Iris pigment epithelial cell (primary cell): ENCODE results near the gene SLC9A9.

Experiments
- DNase-seq: peaks from one replicate; pipeline ENCODE4 v3.0.0-alpha.2; 2011; ENCODE audit warnings: low read depth

SLC9A9 gene

DNA sequence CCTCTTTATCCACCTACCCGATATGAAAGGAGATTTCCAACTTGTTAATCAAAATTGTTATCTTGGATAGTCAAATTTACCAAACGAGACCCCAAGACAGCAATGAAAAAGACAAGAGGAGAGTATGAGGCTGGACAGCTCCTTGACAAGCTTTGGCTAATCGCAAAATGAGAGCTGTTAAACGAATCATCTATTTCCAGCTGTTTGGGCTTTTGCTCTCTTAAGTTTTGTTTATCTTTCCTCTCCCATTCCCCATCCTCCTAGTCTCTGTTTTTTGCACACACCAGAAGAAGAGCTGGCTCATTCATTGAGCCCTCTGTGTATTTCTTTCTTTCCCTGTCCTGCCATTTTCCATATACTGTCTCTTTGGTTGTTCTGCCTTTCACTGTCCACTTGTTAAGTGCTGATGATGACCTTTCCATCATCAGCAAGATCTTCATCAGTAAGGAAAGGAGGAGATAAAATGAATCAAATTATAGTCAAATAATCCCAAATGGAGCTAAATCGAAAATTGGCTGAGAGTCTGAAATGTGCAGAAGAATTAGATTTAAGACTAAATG is 161.6 kb downstream of the SLC9A9 start:
- no peak for DNase-seq

DNA sequence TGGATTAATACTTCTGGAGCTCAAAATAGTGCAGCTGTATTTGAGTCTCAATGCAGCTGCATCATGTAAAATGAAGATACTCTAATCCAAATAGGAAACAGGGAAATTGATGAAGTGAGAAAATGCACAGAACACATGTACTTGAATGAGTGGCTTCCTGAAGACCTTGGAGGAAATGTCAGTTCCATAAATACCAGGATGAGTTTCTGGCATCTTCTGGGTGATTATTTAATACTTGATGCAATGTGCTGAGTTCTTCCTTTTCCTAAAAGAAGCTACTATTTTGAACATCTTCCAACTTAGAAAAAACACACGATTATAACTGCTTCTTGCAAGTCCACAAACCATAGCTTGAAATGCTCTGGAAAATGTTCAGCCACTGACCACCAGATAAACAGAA is 162.8 kb downstream of the SLC9A9 start:
- DNase-seq, result no peak

DNA sequence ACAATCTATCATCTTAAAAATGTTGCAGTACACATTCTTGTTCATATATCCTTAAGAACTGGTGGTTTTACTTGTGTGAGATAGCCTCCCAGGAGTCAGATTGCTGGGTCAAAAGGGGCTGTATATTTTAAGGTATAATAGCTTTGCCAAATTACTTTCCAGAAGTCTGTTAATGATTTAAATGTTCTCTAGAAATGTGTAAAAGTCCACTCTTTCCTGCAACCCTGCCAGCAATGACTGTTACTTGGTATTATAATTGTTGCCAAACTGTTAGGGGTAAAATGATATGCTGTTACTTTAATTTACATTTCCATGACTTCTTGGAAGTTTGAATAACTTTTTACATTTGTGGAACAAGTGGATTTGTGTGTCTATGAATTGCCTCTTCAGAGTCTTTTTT is 170.8 kb downstream of the SLC9A9 start:
- DNase-seq, result no peak

DNA sequence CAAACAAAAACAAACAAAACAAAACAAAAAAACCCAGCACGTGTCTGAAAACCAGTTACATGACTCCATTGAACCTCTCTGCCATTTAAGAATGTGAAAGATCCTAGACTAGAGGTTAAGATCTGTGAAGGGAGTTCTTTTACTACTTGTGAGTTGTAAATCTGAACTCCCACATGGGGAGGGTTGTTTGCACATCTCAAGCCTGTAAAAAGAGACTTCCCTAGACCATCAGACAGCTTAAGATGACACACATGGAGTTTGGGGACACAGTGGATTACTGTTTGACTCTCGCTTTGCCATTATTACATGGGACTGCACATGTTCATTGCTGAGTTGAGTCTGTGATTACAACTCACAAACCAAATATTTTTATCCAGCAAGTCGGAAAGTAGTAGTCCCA is 171.5 kb downstream of the SLC9A9 start:
- DNase-seq, result no peak

DNA sequence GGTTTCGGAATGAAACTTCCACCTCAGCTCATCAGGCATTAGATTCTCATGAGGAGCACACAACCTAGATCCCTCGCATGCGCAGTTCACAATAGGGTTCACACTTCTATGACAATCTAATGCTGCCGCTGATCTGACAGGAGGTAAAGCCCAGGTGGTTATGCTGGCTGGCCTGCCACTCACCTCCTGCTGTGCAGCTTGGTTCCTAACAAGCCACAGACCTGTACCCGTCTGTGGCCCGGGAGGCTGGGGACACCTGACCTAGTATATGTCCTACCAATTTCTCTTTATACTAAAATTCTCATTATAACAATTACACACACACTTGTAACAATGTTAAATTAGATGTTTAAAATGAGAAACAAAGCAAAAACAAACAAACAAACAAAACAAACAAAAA is 172.2 kb downstream of the SLC9A9 start:
- no peak for DNase-seq

DNA sequence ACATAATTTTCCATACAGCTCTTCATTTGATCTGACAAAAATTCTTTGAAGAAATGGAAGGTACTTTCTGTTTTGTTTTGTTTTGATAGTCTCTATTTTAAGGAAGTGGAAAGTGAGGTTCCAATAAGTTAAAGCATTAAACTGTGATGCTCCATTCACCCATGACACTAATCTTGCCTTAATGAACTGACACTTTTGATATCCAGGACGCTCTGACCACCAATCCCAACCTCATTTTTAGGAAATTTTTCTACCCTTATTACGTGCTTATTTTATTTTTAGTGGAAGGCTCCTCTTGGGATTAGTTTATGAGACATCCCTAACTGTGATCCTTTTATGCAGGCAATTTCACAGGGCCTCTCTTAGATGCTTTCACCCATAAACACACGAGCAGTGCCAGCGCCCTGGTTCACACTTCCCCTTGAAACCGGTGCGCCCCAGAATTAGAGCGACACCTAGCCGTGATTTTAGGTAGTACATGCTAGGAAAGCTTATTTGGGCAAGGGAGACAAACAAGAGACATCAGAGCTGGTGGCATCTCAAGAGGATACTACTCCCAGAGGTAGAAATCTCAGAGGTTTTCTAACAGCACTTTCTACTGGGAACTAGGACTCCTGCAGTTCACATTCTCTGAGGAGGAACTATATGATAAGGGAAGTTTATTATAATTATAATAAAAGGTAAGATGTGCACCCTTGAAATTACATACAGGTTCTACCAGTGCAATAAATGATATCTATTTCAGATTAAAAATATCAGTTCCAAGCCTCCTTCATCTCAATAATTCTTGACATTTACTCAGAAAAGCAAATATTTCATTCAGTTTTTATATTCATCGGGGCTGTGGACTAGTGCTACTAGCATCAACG is 173.9 kb downstream of the SLC9A9 start:
- peak; percentile 67 for DNase-seq

DNA sequence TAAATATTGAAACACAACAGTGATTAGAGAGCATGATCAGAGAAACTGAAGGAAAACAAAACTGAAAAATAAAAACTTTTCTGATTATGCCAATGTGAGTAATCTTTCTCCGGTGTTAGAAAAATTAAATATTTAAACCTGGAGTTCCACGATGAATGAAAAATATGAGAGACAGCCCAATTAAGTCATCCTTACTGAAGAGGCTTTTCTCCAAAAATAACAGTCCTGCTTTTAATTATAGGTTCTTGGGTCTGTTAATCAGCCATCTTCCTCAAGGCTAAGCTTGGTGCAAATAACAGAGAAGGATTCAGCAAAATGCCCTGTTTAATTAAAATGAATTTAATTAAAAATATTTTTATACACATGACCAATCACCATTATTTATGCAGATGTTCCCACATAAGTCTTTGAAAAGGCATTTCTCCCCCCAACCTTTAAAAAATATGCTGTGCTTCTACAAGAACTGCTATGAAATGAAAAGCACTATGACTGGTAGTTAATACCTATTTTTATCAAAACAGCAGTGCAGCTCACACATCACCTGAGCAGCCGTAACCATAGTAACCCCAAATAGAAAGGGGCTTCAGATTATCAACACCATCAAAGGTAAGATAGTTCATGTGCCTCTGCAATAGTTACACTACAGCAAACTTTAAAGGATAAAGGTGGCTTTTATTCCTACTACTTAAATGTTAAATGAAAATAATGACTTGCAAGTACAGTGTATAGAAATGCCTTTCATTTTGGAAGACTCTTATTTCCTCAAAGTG is 175.7 kb downstream of the SLC9A9 start:
- DNase-seq, result no peak

DNA sequence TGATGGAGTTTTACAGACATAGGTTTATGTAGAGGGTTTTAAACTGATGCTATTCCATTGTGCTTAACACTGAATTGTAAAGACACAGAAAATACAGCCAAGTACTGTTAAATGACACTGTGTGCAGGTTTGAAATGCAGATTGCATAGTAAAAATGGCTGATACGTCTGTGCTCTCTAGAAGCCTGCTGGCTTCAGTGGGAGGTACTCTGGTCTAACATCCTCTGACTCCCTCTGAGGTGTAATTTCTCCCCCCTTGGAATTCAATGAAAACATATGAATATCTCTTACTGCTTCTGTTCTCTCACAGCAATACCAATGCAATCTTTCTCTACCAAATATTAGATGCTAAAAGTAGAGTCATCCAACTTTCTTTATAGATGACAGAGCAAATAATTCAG is 176.6 kb downstream of the SLC9A9 start:
- no peak for DNase-seq

DNA sequence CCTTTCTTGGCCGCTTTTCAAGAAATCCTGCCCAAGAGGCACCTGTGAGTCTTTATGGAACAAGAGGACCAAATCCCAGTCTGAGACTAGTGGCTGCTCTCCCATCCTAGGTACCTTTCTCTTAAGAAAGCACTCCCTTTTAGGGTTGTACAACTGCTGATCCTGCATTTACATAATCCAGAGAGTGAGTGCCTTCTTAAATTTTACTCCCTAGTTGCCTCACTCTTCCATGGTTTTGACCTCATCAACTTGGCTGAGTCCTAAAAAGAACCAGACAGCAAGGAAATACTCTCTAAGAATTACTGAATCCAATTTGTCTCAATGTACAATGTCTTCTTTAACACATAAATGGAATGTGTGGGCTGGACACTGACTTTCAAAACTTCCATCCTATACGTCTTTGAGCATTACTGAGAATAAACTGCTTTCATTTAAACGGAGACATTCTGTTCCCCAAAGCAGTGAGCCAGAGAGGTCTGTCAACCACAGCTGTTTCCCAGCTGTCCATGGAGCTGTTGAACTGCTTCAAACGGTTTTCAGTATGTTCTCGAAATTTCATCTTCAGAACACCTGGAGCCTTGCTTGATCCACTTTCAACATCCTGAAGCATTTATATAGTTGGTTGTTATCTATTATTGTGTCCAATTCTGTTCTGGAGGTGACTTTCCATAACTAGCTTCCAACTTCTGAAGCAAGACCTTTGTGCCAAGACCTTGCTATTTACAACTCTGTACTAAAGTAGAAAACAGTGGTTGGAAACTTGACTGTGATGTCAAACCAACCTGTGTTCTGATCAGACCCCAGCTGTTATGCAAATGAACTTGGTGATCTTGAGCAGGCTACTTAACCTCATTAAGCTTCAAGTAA is 179.1 kb downstream of the SLC9A9 start:
- DNase-seq, result no peak

DNA sequence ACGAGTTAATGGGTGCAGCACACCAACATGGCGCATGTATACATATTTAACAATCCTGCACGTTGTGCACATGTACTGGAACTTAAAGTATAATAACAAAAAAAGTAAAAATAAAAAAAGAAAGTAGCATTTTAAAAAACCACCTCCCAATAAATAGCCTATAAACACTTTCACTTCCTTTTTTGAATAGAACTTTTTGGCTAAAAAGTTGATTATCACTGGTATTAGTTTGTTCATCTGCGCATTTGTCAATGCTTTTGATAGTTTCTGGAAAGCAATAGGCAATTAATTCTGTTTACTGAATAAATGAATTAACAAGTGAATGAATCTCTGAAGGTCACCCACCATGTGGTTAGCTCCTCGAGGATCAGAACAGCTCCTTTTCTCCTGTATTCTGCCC is 179.9 kb downstream of the SLC9A9 start:
- DNase-seq, result no peak

DNA sequence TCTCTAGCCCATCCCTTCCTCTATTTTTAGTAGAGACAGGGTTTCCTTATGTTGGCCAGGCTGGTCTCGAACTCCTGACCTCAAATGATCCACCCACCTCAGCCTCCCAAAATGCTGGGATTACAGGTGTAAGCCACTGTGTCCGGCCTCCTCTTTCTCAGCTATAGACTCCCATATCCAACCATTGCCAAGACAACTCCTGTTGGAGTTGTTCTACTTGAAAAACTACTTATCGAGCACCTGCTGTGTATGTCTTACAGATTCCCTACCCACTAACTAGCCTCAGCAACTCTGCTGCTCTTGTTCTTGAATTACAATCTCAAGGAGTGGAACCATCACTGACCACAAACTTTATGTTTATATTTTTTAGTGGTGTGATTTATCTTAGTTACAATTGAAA is 186.6 kb downstream of the SLC9A9 start:
- DNase-seq, result no peak

DNA sequence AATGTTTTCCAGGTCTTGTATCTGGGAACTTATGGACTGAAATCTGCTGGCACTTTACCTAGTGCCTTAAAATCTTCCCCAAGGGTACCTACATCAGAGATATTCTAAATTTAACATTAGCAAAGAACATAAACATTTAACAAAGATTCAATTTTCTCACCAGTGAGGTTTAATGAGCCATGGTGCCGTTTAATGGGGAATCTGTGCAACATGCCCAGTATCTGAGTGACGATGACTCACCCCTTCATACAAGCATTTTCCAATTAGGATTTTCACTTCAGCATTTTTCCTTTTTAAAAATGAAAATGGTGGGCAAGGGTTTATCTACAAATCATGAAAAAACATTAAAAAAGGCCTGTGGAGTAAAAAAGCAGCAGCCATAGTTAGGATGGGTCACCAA is 189.4 kb downstream of the SLC9A9 start:
- DNase-seq, result no peak

DNA sequence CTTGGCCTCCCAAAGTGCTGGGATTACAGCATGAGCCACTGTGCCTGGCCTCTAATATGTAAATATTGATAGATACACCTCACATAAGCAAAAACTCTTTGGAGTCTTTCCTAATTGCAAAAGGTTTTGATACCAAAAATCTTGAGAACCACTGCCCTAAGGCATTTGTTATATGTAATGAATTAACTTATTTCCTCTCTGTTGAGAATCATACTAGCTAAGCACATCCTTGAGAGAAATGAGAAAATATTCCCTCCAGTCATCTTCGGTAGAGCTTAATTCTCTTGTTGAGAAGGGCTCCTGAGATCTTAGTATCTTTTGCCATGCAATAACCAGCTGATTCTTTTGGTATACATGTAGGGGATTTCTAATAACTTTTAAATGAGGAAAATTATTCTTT is 190.2 kb downstream of the SLC9A9 start:
- DNase-seq, result no peak

DNA sequence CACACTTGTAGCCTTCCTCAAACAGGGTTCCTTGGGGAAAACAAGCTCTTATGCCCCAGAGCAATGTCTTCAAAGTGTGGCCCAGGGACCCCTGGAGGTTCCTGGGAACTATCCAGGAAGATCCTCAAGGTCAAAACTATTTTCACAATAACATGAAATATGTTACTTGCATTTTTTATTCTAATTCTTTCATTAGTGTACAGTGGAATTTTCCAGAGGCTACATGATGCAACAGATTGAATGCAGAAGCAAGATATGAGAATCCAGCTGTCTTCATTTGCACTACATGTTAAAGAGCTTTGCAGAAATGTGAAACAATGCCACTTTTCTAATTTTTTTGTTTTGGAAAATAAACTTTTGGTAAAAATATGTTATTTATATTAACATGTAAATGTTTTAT is 190.9 kb downstream of the SLC9A9 start:
- DNase-seq, result peak; percentile 12

DNA sequence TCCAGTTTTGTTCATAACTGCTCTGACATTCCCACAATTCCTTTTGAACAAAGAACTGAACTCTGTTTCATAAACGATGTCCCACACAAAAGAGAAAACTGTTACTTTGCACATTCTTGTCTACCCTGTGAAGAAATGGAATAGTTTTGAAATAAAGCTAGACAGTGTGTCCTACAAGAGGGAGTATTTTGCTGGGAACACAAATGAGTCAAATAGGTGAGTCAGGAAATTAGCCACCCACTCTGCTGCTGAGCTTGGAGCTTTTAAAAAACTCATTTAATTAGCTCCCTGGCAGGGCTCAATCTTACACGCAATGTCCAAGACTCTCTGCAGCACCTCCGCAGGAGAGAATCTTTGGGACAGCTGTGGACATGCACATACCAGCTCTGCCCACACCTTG is 193.4 kb downstream of the SLC9A9 start:
- peak; percentile 25 for DNase-seq

DNA sequence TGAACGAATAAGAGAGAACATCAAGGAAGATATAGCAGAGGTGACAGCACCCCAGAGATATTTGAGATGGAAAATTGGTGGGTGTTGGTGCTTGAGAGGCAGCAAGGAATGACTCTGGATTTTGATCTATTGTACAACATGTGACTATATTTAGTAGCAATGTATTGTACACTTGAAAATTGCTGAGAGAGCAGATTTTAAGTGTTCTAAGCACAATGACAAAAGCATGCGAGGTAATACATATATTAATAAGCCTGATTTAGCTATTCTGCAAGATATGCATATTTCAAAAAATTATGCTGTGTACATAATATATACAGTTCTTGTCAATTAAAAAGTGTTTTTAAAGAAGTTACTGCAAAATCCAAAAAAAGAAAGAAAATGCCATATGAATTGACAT is 194.3 kb downstream of the SLC9A9 start:
- no peak for DNase-seq

DNA sequence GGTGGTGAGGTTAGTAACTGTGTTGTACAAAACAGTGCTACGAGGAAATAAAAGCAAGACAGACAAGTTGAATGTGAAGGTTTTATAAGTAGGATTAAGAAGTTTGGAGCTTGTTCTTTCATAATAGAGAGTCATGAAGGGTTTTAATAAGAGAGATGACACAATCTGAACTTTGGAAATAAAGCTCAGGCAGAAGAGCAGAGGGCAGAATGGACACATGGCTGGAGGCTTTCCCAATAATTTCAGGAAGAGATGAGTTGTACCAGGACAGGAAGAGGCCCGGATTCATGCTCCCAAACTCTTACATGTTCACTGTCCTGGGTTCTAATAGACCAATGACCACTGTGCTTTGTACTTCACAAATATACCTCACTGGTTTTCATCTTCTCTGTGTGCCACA is 194.8 kb downstream of the SLC9A9 start:
- no peak for DNase-seq

DNA sequence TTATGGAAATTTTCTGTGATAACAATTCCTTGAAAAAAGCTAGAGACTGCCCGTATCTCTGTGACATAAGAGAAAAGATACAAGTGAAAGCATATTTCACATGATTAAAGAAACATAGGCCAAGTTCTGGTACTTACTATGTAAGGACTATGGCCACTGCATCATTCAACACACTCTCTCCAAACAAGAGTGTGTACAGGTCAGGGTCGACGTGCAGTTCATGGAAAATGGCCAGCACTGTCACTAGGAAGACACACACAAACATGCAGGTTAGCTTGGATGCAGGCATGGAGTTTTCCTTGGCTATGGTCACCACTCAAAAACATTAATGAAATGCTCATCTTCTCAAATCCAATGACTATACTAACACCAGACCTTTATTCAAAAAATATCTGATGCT is 196.2 kb downstream of the SLC9A9 start:
- DNase-seq, result no peak

DNA sequence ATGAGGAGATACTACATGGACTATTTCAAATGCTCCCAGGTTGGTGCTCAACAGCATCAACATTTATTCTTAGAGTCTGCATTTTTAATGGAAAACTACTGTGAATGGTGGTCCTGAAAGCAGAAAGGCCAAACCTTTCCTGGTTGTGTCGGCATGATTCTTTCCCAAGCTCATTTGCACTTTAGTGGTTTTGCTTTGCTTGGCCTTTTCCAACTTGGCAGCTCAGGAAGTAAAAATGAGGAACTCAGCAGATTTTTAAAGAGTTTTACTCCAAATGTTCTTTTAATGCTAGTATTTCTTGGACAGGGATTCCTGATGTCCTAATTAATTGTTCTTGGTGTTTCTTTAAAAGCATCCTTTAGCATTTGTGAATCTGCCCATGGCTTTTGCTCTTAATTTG is 197.4 kb downstream of the SLC9A9 start:
- no peak for DNase-seq

DNA sequence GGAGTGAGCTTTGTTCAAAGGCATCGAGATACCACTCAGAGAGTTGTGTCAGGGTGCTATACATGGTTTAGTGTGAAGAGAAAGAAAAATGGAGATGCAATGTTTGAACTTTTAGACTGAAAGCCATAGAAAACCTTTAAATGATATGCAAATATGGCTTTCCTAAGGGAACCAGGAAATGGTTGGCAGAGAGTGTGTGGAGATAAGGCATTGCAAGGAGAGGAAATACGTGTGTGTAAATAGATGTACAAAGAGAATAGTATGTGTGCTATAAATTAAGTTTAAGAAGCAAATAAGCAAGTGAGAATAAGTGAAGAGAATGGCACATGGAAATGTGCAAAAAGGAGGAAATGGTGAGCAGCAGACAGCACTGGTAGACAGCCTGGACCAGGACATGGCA is 198.1 kb downstream of the SLC9A9 start:
- no peak for DNase-seq

DNA sequence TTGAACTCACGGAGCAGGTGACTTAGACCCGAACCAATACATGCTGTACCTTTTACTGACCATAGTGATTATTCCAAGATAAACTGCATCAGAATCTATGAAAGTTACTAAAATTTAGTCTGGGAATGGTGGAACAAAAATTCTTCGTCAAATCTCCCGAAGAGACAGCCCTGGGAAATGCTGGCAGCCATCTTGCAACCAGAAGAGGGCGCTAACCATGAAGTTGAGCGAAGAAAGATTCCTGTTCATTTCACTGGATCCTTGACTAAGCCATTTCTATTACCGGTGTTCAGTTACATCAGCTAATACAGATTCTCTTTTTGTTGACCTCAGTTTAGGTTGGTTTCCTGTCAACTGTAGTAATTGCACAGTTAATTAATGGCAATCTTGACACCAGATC is 199.6 kb downstream of the SLC9A9 start:
- no peak for DNase-seq

DNA sequence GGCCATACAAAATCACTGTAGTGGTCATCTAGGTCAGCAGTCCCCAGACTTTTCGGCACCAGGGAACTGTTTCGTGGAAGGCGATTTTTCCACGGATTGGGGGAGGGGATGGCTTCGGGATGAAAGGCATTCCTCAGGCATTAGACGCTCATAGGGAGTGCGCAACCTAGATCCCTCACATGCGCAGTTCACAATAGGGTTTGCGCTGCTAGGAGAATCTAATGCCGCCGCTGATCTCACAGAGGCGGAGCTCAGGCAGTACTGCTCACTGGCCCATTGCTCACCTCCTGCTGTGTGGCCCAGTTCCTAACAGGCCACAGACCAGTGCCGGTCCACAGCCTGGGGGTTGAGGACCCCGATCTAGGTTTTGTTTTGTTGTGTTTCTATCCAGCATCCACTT is 200.1 kb downstream of the SLC9A9 start:
- no peak for DNase-seq
